GM20431 (cell line): Measurements from ENCODE around the gene GPRIN1.

Experiments used
- in situ Hi-C: fragments of 300-500 bp; cut with MseI, MboI; formaldehyde crosslinking; loops from one replicate; pipeline ENCODE4 v1.15.0; 2020; ENCODE audit warnings: low sequenced_read_pairs; ENCODE audit not compliant: unreplicated experiment

The GPRIN1 gene

GRCh38 chr5:176626876-176627236, 16.9 kb upstream of the GPRIN1 start:
- in situ Hi-C loops = no loop called here

GRCh38 chr5:176625966-176626875, 16.3 kb upstream of the GPRIN1 start:
- in situ Hi-C loops = no loop called here

GRCh38 chr5:176625512-176625911, 15.6 kb upstream of the GPRIN1 start:
- in situ Hi-C loops = no loop called here

GRCh38 chr5:176624938-176625337, 15.0 kb upstream of the GPRIN1 start:
- in situ Hi-C loops = no loop called here

GRCh38 chr5:176624142-176624541, 14.2 kb upstream of the GPRIN1 start:
- in situ Hi-C loops = no loop called here

GRCh38 chr5:176621661-176622079, 11.7 kb upstream of the GPRIN1 start:
- in situ Hi-C loops = no loop called here

GRCh38 chr5:176620333-176620981, 10.5 kb upstream of the GPRIN1 start:
- in situ Hi-C loops = no loop called here

- in situ Hi-C loops = no loop called here
Observed at GRCh38 chr5:176619569-176620332, 9.8 kb upstream of the GPRIN1 start.

GRCh38 chr5:176619203-176619568, 9.2 kb upstream of the GPRIN1 start:
- in situ Hi-C loops = no loop called here

- in situ Hi-C loops = no loop called here
Observed at GRCh38 chr5:176618783-176619182, 8.8 kb upstream of the GPRIN1 start.

- in situ Hi-C loops = no loop called here
Observed at GRCh38 chr5:176616511-176616910, 6.6 kb upstream of the GPRIN1 start.

- in situ Hi-C loops = no loop called here
Observed at GRCh38 chr5:176614805-176615478, 5.0 kb upstream of the GPRIN1 start.

GRCh38 chr5:176612855-176613254, 2.9 kb upstream of the GPRIN1 start:
- in situ Hi-C loops = no loop called here

- in situ Hi-C loops = no loop called here
Observed at GRCh38 chr5:176612008-176612407, 2.1 kb upstream of the GPRIN1 start.

GRCh38 chr5:176611435-176611834, 1.5 kb upstream of the GPRIN1 start:
- in situ Hi-C loops = no loop called here

- in situ Hi-C loops = no loop called here
Observed at GRCh38 chr5:176610435-176610773, 448 bp upstream of the GPRIN1 start.

GRCh38 chr5:176608937-176609723, 826 bp downstream of the GPRIN1 start:
- in situ Hi-C loops = no loop called here

- in situ Hi-C loops = no loop called here
Observed at GRCh38 chr5:176608142-176608705, 1.7 kb downstream of the GPRIN1 start.

- in situ Hi-C loops = no loop called here
Observed at GRCh38 chr5:176606875-176607274, 3.1 kb downstream of the GPRIN1 start.
